ENCODE data around the gene PLCB3.

PLCB3 gene

DNA sequence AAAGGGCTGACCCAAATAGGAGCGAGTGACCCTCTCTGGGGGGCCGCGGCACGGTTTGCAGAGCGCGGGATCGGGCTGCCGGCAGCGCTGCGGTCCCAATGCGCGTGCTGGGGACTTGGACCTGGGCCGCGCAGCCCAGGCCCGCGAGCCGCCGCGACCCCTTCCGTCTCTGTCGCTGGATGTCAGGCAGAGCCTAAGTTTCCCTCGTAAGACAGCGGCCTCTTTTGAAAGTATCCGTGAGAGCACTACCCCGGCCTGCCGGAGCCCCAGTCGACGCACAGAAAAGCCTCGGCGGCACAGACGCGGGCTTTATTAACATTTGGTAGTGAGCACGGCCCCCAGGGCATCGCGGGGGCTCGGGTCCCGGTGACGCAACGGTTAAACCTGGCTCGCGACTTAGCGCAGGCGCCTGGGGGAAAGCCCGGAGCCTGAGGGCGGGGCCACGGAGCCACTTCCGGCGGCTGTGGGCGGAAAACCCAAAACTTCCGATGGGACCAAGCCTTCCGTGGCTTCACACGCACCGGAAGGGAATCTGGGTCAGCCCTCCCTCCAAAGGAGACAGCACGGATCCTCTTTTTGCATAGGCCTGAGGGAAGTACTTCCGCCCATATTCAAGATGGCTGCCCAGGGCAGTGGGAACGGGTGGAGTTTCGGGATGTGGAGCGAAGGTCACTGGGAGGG is 18.4 kb downstream of the PLCB3 start:
- ChIA-PET CTCF (interaction anchor here (0.6 to 3.6 kb wide), 4 partner anchors 12 to 35 kb away, joined by 4 to 18 read pairs (median 6); partner anchors contain the start of genes CATSPERZ and PLCB3), POLR2A (ENCODE audit: low non-redundant PET) (interaction anchor here (0.6 to 1.4 kb wide), 2 partner anchors 17 to 24 kb away, joined by 4 to 7 read pairs; no protein-coding TSS in a partner anchor)
- DNase-seq (ENCODE audit: low spot score): peak; percentile 91
- TF ChIP-seq, protein P1, sequence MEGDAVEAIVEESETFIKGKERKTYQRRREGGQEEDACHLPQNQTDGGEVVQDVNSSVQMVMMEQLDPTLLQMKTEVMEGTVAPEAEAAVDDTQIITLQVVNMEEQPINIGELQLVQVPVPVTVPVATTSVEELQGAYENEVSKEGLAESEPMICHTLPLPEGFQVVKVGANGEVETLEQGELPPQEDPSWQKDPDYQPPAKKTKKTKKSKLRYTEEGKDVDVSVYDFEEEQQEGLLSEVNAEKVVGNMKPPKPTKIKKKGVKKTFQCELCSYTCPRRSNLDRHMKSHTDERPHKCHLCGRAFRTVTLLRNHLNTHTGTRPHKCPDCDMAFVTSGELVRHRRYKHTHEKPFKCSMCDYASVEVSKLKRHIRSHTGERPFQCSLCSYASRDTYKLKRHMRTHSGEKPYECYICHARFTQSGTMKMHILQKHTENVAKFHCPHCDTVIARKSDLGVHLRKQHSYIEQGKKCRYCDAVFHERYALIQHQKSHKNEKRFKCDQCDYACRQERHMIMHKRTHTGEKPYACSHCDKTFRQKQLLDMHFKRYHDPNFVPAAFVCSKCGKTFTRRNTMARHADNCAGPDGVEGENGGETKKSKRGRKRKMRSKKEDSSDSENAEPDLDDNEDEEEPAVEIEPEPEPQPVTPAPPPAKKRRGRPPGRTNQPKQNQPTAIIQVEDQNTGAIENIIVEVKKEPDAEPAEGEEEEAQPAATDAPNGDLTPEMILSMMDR (conservative IDR thresholded peaks at IDR 0.05; ENCODE audit: low read depth): no peak
- H3K27ac ChIP-seq: peak overlapping the region; percentile 99

DNA sequence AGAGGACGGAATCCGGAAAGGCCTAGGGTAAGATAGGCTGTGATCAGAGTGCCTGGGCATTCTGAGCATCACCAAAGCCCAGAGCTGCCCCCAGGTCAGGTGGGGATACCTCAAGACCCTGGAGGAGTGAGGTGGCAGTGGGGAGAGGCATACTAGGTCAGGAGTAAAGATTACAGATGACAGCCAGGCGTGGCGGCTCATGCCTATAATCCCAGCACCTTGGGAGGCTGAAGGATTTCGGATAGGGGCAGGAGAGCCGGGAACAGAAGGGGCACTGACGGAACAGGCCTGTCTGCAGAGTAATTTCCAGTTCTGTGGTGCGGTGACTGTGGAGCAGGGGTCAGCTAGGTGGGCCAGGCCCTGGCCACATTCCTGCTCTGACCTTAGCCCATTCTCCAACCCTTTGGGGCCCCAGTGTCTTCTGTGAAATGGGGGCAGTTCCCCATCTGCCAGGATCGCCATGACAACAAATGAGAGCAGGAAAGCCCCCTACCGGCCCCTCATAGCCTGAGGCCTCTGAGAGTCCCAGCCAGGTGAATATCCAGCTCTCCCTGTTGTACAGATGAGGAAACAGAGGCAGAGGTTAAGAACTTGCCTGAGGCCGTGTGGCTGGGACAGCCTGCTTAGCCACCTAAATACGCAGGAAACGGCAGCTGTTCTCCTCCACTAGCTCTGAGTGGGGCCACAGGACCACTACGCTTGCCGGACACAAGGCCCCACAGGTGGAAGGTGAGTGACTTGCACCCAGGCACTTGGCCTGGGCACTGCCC is 23.9 kb downstream of the PLCB3 start:
- TF ChIP-seq, protein P1 (conservative IDR thresholded peaks at IDR 0.05; ENCODE audit: low read depth): no peak
- POLR2A ChIA-PET (ENCODE audit: low non-redundant PET): interaction anchor here (0.5 to 2.0 kb wide), 3 partner anchors 12 to 60 kb away, joined by 5 to 6 read pairs (median 5); no protein-coding TSS in a partner anchor
- CTCF ChIA-PET: interaction anchor here (0.5 to 1.3 kb wide), 3 partner anchors 12 to 30 kb away, joined by 3 to 6 read pairs (median 4); no protein-coding TSS in a partner anchor

DNA sequence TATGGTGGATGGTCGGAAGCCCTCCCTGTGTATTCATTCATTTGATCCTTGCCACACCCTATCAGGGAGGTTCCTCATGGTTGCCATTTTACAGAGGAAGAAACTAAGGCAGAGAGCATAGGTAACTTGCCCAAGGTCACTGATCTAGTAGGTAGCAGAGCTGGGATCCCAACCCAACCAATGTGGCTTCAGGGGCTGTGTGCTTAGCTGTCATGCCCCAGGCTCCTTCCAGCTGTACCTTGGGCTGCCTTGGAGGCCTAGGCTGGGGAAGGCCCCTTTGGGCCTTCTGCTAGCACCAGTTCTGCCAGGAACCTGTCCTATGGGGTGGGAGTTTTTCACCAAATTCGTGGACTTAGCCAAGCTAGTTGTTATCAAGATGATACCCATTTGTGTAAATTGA is 24.5 kb downstream of the PLCB3 start:
- ChIA-PET CTCF (interaction anchor here (1.3 kb wide), 1 partner anchor 13 kb away, joined by 4 read pairs; no protein-coding TSS in a partner anchor), POLR2A (ENCODE audit: low non-redundant PET) (interaction anchor here (0.5 to 2.0 kb wide), 2 partner anchors 11 to 31 kb away, joined by 5 read pairs; no protein-coding TSS in a partner anchor)
- no peak for DNase-seq (ENCODE audit: low spot score)
- H3K27ac ChIP-seq: peak overlapping the region; percentile 98
- TF ChIP-seq, protein P1 (conservative IDR thresholded peaks at IDR 0.05; ENCODE audit: low read depth): no peak

More for the DNA sequence above, 23.9 kb downstream of the PLCB3 start:
- no peak for DNase-seq (ENCODE audit: low spot score)
- H3K27ac ChIP-seq: peak overlapping the region; percentile 98

DNA sequence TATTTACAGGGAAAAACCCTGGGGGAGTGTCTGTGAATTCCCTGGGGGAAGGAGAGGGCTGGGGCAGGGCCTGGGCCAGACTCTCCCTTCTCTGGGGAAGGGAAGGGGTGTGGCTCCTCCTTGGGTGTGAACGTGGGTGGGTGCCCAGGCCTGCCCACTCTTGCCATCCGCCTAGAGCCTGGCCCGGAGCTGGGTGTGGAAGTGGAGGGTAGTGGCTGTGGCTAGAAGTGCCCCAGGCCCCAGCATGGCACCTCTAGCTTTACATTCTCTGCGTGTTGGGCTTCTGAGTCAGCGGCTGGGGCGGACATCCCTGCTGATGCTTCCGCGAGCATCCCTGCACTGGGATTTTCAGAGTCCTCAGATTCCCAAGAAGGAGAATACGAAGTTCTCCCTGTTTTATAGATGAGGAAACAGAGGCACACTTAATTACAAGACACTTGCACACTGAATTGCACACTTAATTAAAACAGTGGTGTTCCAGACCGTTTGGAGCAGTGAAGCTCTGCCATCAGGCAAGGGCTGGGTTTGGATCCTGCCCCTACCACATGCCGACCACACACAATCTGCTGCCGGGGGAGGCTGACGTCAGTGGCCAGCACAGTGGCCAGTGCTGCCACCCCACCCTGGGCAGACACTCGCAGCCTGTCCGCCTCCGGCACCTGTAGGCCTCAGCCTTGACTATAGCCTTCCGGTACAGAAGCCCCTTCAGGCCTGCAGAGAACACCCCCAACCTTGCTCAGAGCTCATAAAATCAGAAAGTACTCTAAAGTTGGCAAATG is 25.5 kb downstream of the PLCB3 start:
- peak; percentile 86 for DNase-seq (ENCODE audit: low spot score)
- TF ChIP-seq, protein P1 (conservative IDR thresholded peaks at IDR 0.05; ENCODE audit: low read depth): no peak
- CTCF ChIA-PET: interaction anchor here (0.7 to 1.3 kb wide), 3 partner anchors 14 to 25 kb away, joined by 4 to 10 read pairs (median 5); no protein-coding TSS in a partner anchor
- H3K27ac ChIP-seq: peak overlapping the region; percentile 98
- POLR2A ChIA-PET (ENCODE audit: low non-redundant PET): interaction anchor here (0.6 to 2.0 kb wide), 4 partner anchors 9 to 559 kb away, joined by 3 to 7 read pairs (median 5); no protein-coding TSS in a partner anchor

DNA sequence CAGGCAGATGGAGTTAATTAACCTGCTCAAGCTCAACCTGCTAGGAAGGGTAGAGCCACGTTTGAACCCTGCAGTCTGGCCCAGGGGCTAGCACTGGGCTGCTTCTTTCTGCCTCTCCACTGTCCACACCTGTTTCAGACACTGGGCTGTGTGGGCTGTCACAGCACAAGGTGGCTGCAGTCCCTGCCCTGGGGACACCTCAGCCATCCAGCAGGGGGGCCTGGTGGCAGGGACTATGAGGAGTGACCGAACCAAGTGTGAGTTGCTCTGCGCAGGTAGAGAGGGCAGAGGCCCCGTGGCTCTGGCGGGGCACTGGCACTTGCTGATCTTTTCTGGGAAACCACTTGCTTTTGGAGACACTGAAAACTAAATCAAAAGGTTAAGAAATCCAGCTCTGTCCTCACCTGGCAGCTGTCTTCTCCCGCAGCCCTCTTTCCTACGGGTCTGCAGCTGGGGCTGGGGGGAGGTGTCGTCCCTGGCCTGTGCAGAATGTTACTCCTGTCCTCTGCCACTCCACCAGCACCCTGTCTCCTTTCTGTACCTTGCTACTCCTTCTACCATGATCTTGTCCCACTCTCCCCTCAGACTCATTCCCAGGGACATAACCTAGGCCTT is 27.4 kb downstream of the PLCB3 start:
- CTCF ChIA-PET: interaction anchor here (0.6 to 1.3 kb wide), 2 partner anchors 11 to 26 kb away, joined by 4 read pairs; no protein-coding TSS in a partner anchor
- POLR2A ChIA-PET (ENCODE audit: low non-redundant PET): interaction anchor here (0.6 kb wide), 1 partner anchor 37 kb away, joined by 4 read pairs; no protein-coding TSS in a partner anchor
- TF ChIP-seq, protein P1 (conservative IDR thresholded peaks at IDR 0.05; ENCODE audit: low read depth): no peak

More for the DNA sequence above, 27.4 kb downstream of the PLCB3 start:
- no peak for DNase-seq (ENCODE audit: low spot score)
- peak overlapping the region; percentile 98 for H3K27ac ChIP-seq

All from RWPE1 (cell line).